HEK293 (cell line): ENCODE results near the gene PDSS2.

Source experiments
- CTCF ChIP-seq: fragments of 450-650 bp; formaldehyde crosslinking; IDR thresholded peaks from 2 replicates; pipeline ENCODE4 v1.5.1; 2016; ENCODE audit warnings: missing biosample characterization, missing genetic modification characterization
- GFI1B ChIP-seq: fragments of 450-650 bp; formaldehyde crosslinking; IDR thresholded peaks from 2 replicates; pipeline ENCODE4 v1.5.1; 2016; ENCODE audit warnings: missing biosample characterization, missing genetic modification characterization
- ZBTB6 ChIP-seq: fragments of 450-650 bp; formaldehyde crosslinking; IDR thresholded peaks from 2 replicates; pipeline ENCODE4 v1.5.1; 2017; ENCODE audit warnings: missing biosample characterization, missing genetic modification characterization
- ZNF10 ChIP-seq: fragments of 450-650 bp; formaldehyde crosslinking; IDR thresholded peaks from 2 replicates; pipeline ENCODE4 v1.5.1; 2017; ENCODE audit warnings: missing biosample characterization, missing genetic modification characterization
- ZNF174 ChIP-seq: fragments of 450-650 bp; formaldehyde crosslinking; IDR thresholded peaks from 2 replicates; pipeline ENCODE4 v1.5.0; 2017; ENCODE audit warnings: missing biosample characterization, mild to moderate bottlenecking, missing genetic modification characterization
- ZNF416 ChIP-seq: fragments of 450-650 bp; formaldehyde crosslinking; IDR thresholded peaks from 2 replicates; pipeline ENCODE4 v1.5.1; 2016; ENCODE audit warnings: missing biosample characterization, missing genetic modification characterization
- ZNF529 ChIP-seq: fragments of 450-650 bp; formaldehyde crosslinking; IDR thresholded peaks from 2 replicates; pipeline ENCODE4 v1.5.1; 2017; ENCODE audit warnings: missing genetic modification characterization, missing biosample characterization; ENCODE audit not compliant: insufficient replicate concordance
- ZNF558 ChIP-seq: fragments of 450-650 bp; formaldehyde crosslinking; IDR thresholded peaks from 2 replicates; pipeline ENCODE4 v1.5.1; 2016; ENCODE audit warnings: missing biosample characterization, missing genetic modification characterization
- ZNF777 ChIP-seq: fragments of 450-650 bp; formaldehyde crosslinking; IDR thresholded peaks from 2 replicates; pipeline ENCODE4 v1.5.1; 2017; ENCODE audit warnings: missing biosample characterization, missing genetic modification characterization, borderline replicate concordance

- TF ChIP-seq ZNF10 (tag by site-specific recombination), result peak; percentile 66
- no peak for TF ChIP-seq ZBTB6 (tag by site-specific recombination)
- TF ChIP-seq CTCF (tag by site-specific recombination), result no peak
- peak; percentile 16; the same call in 1 of the 2 replicates for TF ChIP-seq ZNF558
- TF ChIP-seq GFI1B, result peak; percentile 82
- no peak for TF ChIP-seq ZNF777
- no peak for TF ChIP-seq ZNF416 (tag by site-specific recombination)
- no peak for TF ChIP-seq ZNF529 (tag by site-specific recombination)
- no peak for TF ChIP-seq ZNF174 (tag by site-specific recombination)
These were observed 32.6 kb upstream of the PDSS2 start for GRCh38 chr6:107491760-107492660.
